IMR-90 (cell line): ENCODE data around the gene HS6ST2.

ENCODE experiments used
- BHLHE40 ChIP-seq: fragments of 150-350 bp; IDR thresholded peaks from 2 replicates; pipeline ENCODE4 v1.6.1; 2016; ENCODE audit warnings: mild to moderate bottlenecking, low read depth, low read length
- CEBPB ChIP-seq: IDR thresholded peaks from 2 replicates; pipeline ENCODE4 v1.6.1; 2012; ENCODE audit warnings: low read depth, low read length, improper control_type of control experiment
- CHD1 ChIP-seq: IDR thresholded peaks from 2 replicates; pipeline ENCODE4 v1.6.1; 2012; ENCODE audit warnings: low read depth, low read length, improper control_type of control experiment
- CTCF ChIP-seq: conservative IDR thresholded peaks from 2 replicates; pipeline ENCODE4 v1.5.1; 2012; ENCODE audit warnings: mild to moderate bottlenecking, low read depth, low read length, improper control_type of control experiment
- ELK1 ChIP-seq: fragments of 150-350 bp; IDR thresholded peaks from 2 replicates; pipeline ENCODE4 v1.6.1; 2016; ENCODE audit warnings: low read depth, mild to moderate bottlenecking, low read length, moderate library complexity, borderline replicate concordance
- MAZ ChIP-seq: IDR thresholded peaks from 2 replicates; pipeline ENCODE4 v1.6.1; 2012; ENCODE audit warnings: low read depth, mild to moderate bottlenecking, low read length, improper control_type of control experiment, moderate library complexity, borderline replicate concordance
- MXI1 ChIP-seq: IDR thresholded peaks from 2 replicates; pipeline ENCODE4 v1.6.1; 2012; ENCODE audit warnings: low read depth, mild to moderate bottlenecking, low read length, moderate library complexity, borderline replicate concordance
- NFE2L2 ChIP-seq: fragments of 150-350 bp; IDR thresholded peaks from 2 replicates; pipeline ENCODE4 v1.6.1; 2016; ENCODE audit warnings: low read depth, mild to moderate bottlenecking, low read length
- POLR2A ChIP-seq: IDR thresholded peaks from 2 replicates; pipeline ENCODE4 v1.6.1; 2012; ENCODE audit warnings: mild to moderate bottlenecking, low read depth, low read length
- RAD21 ChIP-seq: IDR thresholded peaks from 2 replicates; pipeline ENCODE4 v1.6.1; 2012; ENCODE audit warnings: low read length, improper control_type of control experiment
- RCOR1 ChIP-seq: IDR thresholded peaks from 2 replicates; pipeline ENCODE4 v1.6.1; 2012; ENCODE audit warnings: mild to moderate bottlenecking, low read length, improper control_type of control experiment; ENCODE audit not compliant: insufficient replicate concordance
- RFX5 ChIP-seq: IDR thresholded peaks from 2 replicates; pipeline ENCODE4 v1.8.0; 2012; ENCODE audit warnings: low read depth, mild to moderate bottlenecking, low read length, moderate library complexity
- SMC3 ChIP-seq: fragments of 150-350 bp; IDR thresholded peaks from 2 replicates; pipeline ENCODE4 v1.6.1; 2016; ENCODE audit warnings: low read depth, mild to moderate bottlenecking, antibody characterized with exemption, low read length, moderate library complexity
- USF2 ChIP-seq: fragments of 150-350 bp; IDR thresholded peaks from 2 replicates; pipeline ENCODE4 v1.6.1; 2017; ENCODE audit warnings: mild to moderate bottlenecking, antibody characterized with exemption, low read length, low read depth

GRCh38 chrX:132602701-132603100 lies 355.7 kb downstream of the HS6ST2 start:
- TF ChIP-seq RAD21 (no peak), CTCF (no peak), USF2 (no peak), POLR2A (no peak), NFE2L2 (no peak), ELK1 (no peak), SMC3 (no peak), RFX5 (no peak), CEBPB (no peak), MXI1 (no peak), BHLHE40 (no peak), MAZ (no peak), RCOR1 (no peak), CHD1 (no peak)
